ENCODE data around the gene USP48. TPM values are rescaled to one million over a fixed set of nuclear protein-coding genes. Genes with fewer than 3 reads are reported as not detected.

Gene USP48
- total RNA-seq, 3 donors from 2014 or later: 39.1 to 70.6 (median 52.2) TPM

- ATAC-seq (peak; percentile 66), DNase-seq (peak in 1 of 3 donors; percentile 4)
- TF ChIP-seq CTCF (IDR thresholded peaks at IDR 0.05): no peak
- Histone ChIP-seq H3K9me3 (no peaks in the 10 kb centered on the region), H3K4me1 (ENCODE audit: low read depth) (no peaks in the 10 kb centered on the region), H3K36me3 (ENCODE audit: low read depth) (no peaks in the 10 kb centered on the region), H3K4me3 (no peak overlapping the region)
- intact Hi-C loops (cut with DNase I, micrococcal nuclease): no loop called here
Observed at GRCh38 chr1:21703318-21703963, 79.5 kb downstream of the USP48 start.

DNA sequence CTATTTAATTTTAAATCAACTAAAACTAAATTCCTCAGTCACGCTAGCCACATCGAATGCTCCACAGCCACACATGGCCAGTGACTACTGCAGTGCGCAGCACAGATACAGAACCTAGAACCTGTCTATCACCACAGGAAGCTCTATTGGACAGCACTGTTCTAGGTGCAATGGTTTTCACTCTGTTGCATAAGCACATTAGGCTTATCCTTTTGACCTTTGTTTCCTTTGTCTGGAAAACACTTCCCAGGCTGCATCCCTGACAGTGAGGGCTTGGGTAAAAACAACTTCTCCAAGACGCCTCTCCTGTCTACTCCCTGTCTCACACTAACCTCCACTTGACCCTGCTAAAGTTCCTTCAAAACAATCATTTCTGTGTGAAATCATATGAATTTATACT, 80.2 kb downstream of the USP48 start:
- no peak for ATAC-seq
- H3K4me3 ChIP-seq: no peak overlapping the region
- no peaks in the 10 kb centered on the region for H3K4me1 ChIP-seq (ENCODE audit: low read depth)
- intact Hi-C loops (cut with DNase I, micrococcal nuclease): no loop called here
- DNase-seq: no peak
- no peak for TF ChIP-seq CTCF (IDR thresholded peaks at IDR 0.05)
- H3K9me3 ChIP-seq: no peaks in the 10 kb centered on the region
- H3K36me3 ChIP-seq (ENCODE audit: low read depth): no peaks in the 10 kb centered on the region

- no peak for ATAC-seq
- intact Hi-C loops (cut with DNase I, micrococcal nuclease): no loop called here
- H3K4me1 ChIP-seq (ENCODE audit: low read depth): no peaks in the 10 kb centered on the region
- no peak for DNase-seq
- H3K4me3 ChIP-seq: no peak overlapping the region
- TF ChIP-seq CTCF (IDR thresholded peaks at IDR 0.05): no peak
- no peaks in the 10 kb centered on the region for H3K36me3 ChIP-seq (ENCODE audit: low read depth)
- H3K9me3 ChIP-seq: no peaks in the 10 kb centered on the region
Observed at GRCh38 chr1:21701401-21701800, 81.5 kb downstream of the USP48 start.

- Histone ChIP-seq H3K36me3 (ENCODE audit: low read depth) (no peaks in the 10 kb centered on the region), H3K4me1 (ENCODE audit: low read depth) (no peaks in the 10 kb centered on the region), H3K9me3 (no peaks in the 10 kb centered on the region), H3K4me3 (no peak overlapping the region)
- intact Hi-C loops (cut with DNase I, micrococcal nuclease): no loop called here
- ATAC-seq (no peak), DNase-seq (no peak)
- no peak for TF ChIP-seq CTCF (IDR thresholded peaks at IDR 0.05)
Observed at GRCh38 chr1:21700094-21700493, 82.9 kb downstream of the USP48 start.

GRCh38 chr1:21696931-21697330, 86.0 kb downstream of the USP48 start:
- H3K9me3 ChIP-seq: no peaks in the 10 kb centered on the region
- H3K36me3 ChIP-seq (ENCODE audit: low read depth): peaks cover 4% of the 10 kb centered on the region
- no peak overlapping the region for H3K4me3 ChIP-seq
- ATAC-seq (no peak), DNase-seq (no peak)
- no peak for TF ChIP-seq CTCF (IDR thresholded peaks at IDR 0.05)
- intact Hi-C loops (cut with DNase I, micrococcal nuclease): no loop called here
- no peaks in the 10 kb centered on the region for H3K4me1 ChIP-seq (ENCODE audit: low read depth)

- peaks cover 4% of the 10 kb centered on the region for H3K36me3 ChIP-seq (ENCODE audit: low read depth)
- intact Hi-C loops (cut with DNase I, micrococcal nuclease): no loop called here
- H3K4me3 ChIP-seq: no peak overlapping the region
- TF ChIP-seq CTCF (IDR thresholded peaks at IDR 0.05): no peak
- no peaks in the 10 kb centered on the region for H3K9me3 ChIP-seq
- ATAC-seq (no peak), DNase-seq (no peak)
- H3K4me1 ChIP-seq (ENCODE audit: low read depth): no peaks in the 10 kb centered on the region
Observed at GRCh38 chr1:21693732-21694131, 89.2 kb downstream of the USP48 start.
